HG02973 (cell line): ENCODE data around the gene UBQLN4.
"Not testable (repeated sequence)": the region's sequence is repeated elsewhere in the genome, so short reads cannot be mapped to it uniquely, and the experiment has no call there.

Source experiments
- ATAC-seq: cut with Tn5 transposase; IDR thresholded peaks from one replicate; pipeline ENCODE4 v1.9.1; 2021; ENCODE audit warnings: moderate library complexity; ENCODE audit not compliant: unreplicated experiment

Gene UBQLN4

DNA sequence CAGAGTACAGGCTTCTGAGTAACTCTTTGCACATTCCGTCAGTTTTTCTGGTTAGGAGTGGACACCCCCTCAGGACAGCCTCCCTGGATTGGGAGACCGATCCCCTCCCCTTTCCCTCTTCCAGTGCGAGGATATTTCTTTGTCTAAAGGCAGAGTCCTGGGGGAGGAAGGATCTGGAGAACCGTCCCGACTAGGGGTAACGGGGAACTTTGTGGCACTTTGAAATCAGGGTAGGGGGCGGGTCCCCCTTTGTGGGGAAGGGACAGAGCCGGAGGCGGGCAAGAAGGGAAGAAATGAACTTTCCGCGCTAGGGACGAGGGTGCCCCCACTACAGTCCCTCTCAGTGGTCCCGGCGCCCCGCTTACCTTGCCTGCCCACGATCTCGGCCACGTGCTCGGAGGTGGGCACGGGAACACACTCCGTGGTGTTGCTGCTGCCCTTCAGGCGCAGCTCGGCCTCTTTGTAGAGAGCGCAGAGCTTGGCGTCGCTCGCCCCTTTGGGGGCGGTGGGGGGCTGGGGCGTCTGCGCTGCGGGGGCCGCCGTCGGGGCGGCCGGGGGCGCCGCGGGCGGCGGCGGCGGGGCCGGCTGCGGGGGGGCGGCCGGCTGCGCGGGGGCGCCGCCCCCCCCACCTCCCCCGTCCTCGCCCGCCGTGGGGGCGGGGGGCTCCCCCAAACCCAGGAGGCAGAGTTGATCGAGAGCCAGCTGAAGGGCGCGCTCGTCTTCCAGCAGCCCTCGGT lies 27.8 kb upstream of the UBQLN4 start:
- no peak for ATAC-seq

DNA sequence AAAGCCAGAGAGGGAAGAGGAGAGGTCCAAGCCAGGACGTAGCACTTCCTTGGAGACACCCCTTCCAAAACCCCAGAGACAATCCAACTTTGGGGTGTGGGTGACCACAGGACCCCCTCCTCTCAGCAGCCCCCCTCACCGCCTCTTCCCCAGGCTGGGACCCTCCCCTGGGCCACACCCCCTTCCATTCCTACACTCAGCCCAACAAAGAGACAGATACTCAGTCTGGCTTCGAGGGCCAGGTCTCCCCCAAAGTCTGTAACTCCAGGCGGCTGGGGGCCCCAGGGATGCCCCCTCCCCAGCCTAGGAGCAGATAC lies 27.2 kb upstream of the UBQLN4 start:
- no peak for ATAC-seq

DNA sequence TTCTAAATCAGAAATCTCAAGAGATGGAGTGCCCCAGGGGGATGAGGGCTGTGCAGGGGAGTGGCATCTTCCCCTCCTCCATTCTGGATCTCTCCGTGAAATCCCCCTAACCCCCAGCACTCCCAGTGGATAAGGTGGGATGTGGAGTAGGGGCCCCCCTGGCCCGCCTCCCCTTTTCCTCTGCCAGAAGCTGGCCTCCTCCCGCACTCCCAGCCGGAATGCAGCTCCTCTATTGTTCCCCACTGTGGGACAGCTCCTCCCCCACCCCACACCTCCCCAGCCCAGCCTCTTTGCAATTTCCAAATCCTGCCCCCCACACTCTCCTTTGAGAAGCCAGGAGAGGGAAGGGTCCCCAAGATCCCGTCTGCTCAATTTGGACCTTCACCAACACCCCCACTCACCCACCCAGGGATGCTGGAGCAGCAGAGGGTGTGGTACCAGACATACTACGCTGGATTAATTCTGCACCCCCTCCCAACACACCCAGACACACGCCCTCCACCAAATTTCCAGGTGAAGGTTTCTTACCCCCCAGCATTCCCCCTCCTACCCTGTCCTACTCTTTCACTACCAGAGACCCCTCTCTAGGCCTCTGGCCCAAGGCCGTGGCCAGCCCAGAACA lies 26.8 kb upstream of the UBQLN4 start:
- ATAC-seq: no peak

DNA sequence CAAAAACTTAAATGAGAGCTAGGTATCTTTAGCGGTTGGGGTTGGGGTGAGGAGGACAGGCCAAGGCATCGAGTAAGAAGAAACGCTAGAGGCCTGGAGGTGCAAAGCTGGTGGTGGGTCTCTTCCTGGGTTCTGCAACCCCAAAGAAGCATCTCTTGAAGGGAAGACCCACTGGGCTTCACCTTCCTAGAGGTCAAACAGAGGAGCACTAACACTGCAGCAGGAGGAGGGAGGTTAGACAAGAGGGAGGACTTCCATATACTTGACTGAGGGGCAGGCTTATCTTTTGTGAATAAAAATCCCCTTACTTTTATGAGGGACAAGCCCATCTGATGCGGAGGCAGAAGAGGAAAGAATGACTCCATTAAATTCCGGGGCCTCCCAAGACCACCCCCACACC lies 26.2 kb upstream of the UBQLN4 start:
- ATAC-seq: no peak

DNA sequence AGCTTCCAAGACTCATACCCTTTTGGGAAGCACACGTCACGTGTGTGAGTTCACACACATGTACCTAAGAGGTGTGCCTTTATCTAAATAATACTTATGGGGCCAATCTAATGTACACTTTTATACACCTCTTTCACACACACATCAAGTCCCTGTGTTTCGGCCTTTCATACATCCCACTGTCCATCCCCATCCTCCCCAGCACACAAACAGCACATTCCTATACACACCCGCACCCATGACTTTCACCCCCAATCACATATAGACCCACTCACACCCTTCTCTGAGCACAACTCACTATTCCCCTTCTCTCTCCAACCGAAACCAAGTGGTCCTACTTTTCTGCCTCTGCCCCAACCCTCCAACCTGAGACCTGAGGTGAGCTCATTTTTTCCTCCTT lies 25.1 kb upstream of the UBQLN4 start:
- ATAC-seq: no peak

DNA sequence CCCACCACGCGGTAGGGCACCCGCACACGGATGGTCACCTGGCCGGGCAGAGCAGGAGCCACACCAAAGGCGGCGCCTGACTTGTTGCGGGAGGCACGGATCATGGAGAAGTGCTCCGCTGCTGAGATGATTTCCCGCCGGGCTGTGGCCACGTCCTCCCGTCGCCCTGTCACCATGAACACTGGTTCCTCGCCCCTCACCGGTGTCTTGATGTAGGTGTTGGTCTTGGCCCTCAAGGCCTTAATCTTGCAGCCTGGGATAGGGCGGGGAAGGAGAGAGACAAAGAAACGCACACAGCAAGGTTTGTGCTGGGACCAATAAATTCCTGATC lies 23.8 kb upstream of the UBQLN4 start:
- no peak for ATAC-seq

DNA sequence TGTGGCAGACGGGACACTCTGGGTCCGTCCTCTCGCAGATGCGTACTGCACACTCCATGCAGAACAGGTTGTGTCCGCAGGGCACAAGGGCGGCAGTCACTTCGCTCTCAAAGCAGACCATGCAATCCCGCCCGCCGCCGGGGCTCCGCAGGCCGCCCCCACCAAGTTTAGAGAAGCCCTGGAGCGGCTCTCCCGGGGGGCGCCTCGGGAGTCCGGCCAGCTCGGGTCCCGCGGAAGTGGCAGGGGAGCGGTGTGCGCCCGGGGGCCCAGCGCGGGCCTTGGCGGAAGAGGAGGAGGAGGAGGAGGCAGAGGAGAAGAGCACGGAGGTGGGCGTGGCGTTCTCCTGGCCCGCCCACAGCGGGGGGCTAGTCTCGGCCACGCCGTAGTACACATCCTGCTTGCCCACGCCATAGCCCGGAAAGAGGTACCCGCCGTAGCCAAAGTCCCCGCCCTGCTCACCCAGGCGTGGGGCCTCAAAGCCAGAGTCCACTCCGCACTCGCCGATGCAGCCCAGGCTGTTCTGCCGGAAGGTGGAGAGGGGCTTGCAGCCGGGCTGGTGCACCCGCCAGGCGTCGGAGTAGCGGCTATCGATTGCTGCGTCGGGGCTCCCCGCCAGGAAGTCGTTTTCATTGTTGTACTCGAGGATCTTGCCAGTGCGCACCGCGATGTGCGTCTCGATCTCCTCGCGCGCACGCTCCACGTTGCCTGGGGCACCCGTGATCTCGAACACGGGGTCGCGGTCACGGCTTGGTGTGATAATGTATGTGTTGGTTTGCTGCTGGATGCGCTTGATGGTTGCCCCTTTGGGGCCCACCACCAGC lies 23.2 kb upstream of the UBQLN4 start:
- ATAC-seq: no peak

DNA sequence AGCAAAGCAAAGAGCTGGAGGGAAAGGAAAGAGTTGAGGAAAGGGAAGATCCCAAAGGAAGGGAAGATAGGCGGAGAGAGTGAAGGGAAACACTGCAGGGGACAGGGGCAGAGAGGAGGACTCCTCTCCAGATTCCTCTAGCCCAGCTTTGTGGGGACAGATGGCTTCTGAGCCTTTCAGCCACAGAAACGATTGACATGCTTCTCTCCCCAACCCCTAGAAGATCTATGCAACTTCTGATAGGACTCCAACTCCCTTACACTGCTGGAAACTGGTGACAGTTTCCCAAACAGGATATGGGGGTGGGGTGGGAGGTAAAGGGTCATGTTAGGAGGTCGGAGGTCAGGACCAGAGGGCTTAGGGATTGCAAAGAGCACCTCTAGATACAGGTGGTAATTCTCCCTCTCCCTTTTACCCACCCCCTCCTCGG lies 22.2 kb upstream of the UBQLN4 start:
- no peak for ATAC-seq

DNA sequence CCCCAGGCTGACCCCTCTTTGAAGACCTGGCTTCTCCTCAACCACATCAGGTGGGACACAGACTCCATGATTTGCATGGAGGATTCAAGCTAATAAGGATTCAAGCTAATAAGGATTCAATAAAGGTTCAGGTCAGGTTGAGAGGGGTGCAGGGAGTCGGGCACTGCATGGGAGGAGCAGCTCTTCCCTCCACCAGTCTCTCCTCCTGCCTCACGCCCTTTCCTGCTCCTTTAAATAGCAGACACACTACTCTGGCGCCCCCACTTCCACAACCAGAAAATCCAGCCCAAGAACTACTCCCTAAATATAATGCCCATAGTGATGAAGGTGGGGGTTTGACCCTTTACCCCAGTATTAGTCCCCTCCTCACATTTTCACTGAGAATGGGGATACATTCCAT lies 21.6 kb upstream of the UBQLN4 start:
- no peak for ATAC-seq

DNA sequence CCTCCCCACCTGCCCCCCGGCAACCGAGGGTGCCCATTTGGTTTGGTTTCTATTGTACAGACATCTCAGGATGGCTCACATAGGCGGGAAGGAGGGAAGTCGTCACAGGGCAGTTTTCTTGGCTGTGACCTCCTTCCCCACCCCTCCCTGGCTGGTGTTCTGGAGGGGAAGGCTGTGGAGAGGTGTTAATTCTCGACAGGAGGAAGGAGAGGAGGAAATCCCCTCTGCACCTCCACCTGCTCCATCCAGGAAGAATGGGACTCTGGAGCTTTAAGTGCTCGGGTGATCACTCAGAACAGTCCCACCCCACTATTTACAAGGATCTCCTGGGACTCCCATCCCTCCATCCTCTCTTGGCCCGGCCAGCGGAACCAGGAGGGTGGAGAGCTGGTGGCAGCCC lies 21.1 kb upstream of the UBQLN4 start:
- no peak for ATAC-seq

DNA sequence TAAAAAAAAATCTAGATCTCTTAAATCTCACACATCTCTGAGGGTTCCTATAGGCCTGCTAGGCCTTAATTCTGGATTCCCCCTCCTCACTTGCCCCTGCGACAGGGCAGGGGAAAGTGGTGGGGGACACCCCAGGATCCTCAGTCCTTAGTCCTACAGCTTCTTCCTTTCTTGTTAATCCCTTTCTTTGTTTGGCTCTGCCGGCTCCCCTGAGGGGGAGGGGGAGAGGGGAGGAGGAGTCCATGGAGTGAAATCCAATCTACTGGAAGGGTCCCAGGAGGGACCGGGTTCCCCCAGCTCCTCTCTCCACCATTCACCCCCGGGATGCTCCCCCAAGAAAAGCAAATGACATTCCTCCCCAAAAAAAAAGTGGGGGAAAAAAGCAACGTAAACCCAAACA lies 20.1 kb upstream of the UBQLN4 start:
- ATAC-seq: no peak

DNA sequence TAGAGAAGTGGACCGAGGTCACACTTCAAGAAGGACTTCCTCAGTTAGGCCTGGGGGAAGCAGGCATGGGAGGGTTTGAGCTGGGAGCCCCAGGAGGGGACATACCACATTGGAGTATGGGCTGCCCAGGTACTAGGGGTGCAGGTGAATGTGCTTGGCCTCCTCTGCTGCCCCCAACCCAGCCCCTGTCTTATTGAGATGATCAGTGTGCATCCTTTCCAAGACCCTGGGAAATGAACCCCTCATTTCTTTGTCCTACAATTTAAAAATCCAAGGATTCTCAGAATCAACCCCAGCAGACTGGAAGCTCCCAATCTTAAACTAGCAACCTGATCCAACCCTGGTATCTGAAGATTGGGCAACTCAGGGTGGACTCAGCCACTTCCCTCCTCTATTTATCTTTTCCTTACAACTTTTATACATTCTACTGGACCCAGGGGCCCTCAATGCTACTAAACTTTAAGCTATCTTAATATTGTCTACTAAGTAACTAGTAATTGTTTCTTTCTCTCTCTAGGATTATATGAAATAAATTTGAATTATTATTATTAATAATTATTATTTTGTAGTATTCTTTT lies 19.6 kb upstream of the UBQLN4 start:
- no peak for ATAC-seq

DNA sequence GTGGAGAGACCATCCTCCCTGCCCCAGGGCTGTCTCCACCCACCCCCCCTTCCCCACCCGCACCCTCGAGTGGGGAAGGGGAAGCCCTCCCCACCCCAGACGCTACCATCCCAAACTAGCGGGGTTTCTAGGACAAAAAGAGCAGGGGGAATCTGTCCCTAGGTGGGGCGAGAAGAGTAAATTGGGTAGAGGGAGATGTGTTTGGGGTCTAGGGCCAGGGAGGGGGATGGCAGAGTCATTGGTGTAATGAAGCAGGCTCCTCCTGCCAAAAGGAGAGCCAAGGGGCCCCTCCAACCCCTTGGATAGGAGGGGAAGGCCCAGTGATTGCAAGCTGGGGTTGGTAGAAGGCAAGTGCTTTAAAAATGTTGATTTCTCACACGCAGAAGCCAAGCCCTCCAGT lies 18.7 kb upstream of the UBQLN4 start:
- no peak for ATAC-seq

DNA sequence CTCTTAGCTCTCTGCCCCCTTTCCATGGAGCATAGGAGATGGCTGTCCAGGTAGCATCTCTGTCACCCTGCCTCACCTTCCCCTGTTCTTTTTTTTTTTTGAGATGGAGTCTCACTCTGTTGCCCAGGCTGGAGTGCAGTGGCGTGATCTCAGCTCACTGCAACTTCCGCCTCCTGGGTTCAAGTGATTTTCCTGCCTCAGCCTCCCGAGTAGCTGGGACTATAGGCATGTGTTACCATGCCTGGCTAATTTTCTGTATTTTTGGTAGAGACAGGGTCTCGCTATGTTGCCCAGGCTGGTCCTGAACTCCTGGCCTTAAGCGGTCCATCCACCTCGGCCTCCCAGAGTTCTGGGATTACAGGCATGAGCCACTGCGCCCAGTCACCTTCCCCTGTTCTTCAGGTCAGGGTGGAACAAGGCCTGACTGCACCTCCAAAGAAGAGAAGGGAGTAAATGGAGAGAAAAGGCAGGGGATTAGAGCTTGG lies 17.8 kb upstream of the UBQLN4 start:
- not testable (repeated sequence) for ATAC-seq

DNA sequence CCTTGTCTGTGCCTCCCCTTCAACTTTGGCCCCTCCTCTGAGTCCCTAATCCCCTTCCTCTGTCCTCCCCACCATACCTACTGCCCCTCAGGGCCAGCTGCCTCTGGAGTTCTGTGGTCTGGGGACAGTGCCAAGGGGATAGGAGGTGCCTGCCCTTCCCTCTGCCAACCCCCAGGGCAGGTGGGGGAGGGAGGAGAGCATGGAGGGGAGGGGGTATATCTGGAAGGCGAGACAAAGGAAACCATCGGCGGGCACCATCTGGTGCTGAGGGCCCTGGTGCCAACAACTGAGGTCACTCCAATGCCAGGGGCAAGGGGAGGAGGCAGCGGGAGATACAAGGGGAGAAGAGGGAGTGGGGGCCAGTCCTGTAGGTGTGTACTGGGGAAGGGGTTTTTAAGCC lies 16.9 kb upstream of the UBQLN4 start:
- no peak for ATAC-seq

DNA sequence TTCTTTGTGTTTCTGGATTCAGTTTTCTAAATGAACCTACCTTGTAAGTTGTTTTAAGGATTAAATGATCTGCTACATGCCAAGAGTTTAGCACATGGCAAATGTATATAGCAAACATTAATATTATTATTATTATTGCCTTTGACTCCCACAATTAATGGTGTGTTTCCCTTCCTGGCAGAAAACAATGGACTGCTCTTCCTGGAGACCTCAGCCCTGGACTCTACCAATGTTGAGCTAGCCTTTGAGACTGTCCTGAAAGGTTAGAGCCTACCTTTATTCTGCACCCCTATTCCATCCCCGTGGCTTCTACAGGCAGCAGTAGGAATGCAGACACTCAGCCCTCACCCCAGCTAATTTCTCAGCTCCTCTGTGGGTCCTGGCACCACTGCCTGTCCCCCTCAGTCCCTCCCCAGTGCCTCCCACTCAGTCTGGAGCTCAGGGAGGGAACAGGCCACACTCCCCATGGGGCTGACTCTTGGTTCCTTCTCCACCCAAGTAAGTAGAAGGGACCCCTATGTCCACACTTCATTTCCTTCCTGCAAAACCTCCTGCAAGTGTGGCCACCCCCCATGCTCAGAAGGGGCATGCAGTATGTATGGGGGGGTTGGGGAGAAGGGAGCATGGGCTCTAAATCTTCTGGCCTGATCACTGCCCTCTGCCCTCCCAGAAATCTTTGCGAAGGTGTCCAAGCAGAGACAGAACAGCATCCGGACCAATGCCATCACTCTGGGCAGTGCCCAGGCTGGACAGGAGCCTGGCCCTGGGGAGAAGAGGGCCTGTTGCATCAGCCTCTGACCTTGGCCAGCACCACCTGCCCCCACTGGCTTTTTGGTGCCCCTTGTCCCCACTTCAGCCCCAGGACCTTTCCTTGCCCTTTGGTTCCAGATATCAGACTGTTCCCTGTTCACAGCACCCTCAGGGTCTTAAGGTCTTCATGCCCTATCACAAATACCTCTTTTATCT lies 16.2 kb upstream of the UBQLN4 start:
- ATAC-seq: no peak

DNA sequence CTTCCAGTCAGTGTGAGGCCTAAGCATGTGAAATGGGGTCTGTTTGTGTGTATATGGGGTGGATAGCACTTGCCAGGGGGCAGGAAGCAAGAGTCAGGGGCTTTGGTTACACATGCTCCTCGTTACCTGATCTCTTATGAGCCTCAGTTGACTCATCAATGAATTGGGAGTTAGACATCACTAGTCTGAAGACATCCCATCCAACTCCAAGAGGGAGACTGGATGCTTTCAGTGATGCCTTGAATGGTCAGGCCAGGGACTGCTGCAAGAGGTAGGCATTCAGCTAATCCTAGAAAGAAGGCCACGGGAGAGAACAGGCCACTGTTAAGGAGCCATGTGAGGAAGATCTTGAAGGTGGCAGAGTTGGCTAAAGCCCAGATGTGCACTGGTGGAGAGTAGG lies 13.7 kb upstream of the UBQLN4 start:
- no peak for ATAC-seq

DNA sequence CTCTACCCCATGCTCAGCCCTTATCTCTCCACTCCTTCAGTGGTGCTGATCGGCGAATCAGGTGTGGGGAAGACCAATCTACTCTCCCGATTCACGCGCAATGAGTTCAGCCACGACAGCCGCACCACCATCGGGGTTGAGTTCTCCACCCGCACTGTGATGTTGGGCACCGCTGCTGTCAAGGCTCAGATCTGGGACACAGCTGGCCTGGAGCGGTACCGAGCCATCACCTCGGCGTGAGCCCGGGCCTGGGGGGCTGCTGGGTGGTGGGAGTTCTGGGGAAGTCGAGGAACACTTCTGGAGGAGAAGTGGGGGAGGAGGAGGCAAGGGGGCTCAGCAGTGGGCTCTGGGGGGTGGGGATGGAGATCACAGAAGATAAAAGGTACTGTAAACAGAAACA lies 12.3 kb upstream of the UBQLN4 start:
- no peak for ATAC-seq

DNA sequence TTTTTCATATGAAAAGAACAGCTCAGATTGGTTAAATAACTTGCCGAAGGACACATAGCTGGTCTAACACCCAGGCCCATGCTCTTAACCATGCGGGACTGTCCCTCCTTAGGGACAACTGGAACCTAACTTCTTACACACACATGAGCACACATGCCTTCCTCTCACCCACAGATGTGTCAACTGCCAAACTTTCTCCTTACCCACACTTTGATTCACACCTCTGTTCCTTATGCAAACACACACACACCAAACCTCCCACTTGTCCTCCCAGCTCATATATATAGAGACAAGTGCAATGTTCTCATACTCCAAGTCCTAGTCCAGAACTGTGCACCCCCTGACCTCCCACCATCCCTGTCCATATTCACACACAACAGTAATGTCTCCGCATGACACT lies 11.6 kb upstream of the UBQLN4 start:
- no peak for ATAC-seq

DNA sequence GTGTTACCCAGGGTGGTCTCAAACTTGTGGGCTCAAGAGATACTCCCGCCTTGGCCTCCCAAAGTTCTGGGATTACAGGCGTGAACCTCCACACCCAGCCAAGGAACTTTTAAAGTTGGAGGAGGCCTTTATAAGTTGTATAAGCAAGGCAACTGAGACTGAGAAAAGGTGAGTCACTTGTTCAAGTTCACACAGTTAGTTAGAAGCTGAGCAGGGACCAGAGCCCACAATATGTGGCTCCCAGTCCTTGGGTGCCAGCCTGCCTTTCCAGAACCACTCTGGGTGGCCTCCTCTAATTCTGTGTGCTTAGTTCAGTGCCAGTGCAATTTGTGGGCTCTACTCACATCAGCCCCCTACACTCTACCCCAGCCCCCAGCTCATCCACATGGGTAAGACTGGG lies 11.0 kb upstream of the UBQLN4 start:
- ATAC-seq: no peak

DNA sequence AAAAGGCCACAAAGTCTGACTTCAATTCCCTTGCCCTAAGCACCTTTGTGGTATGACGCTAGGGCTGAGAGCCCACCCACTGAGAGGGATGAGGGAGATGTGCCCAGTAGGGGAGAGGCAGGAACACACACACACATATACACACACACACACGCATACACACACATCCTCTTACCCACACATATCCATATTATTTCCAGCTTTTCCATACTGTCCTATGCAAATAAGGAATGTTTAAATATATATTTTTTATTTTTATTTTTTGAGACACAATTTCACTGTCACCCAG lies 10.3 kb upstream of the UBQLN4 start:
- ATAC-seq: no peak
